IPS-18c (cell line): ENCODE measurements around the gene EFTUD2.

Experiments
- H3K4me3 ChIP-seq: 2 replicates; pipeline ENCODE4 v1.7.0; 2013; ENCODE audit warnings: low read depth, mild to moderate bottlenecking, low read length, moderate library complexity; ENCODE audit not compliant: insufficient read depth
- H3K9me3 ChIP-seq: one replicate; pipeline ENCODE4 v1.6.1; 2013; ENCODE audit warnings: mild to moderate bottlenecking, low read length, moderate library complexity; ENCODE audit not compliant: control insufficient read depth, insufficient read depth

EFTUD2 gene

DNA sequence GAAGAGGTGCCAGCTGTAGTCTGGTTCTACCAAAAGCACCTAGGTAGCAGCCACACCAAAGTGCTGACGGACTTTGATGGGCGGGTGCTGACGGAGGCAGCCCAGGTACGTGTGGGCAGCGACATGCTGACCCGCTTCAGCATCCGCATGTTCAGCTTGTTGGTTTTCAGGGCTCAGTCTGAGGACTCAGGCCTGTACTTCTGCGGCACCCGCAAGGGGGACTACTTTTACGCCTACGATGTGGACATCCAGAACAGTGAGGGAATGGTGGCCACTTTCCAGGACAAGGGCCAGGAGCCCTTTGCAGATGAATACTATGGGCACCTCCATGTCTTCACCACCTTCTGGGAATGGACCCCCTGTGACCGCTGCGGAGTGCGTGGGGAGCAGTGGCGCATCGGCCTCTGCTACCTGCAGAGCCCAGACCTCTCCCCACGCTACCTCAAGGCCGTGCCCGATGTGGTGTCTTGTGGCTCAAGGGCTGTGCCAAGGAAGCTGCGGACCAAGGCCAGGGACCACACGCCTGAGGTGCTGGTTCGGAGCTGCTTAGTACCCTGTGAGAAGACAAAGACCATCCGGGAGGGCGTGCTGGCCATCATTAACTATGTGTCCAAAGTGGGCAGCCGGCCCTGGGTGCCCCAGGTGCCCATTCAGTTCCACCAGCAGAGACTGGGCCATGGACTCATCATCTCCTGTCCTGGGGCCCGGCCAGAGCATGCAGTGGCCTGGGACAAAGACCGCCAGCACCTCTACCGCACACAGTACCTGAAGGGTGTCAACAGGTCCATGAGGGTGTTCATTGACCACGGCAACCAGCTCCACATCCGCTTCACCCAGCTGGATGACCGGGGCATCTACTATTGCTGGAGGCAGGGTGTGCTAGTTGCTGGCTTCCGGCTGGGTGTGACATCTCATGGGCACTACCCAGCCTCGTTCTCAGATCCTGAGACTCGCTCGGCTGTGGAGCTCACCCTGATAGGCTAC lies 5.0 kb upstream of the EFTUD2 start:
- Histone ChIP-seq H3K4me3 (no peak overlapping the region), H3K9me3 (no peaks in the 10 kb centered on the region)

DNA sequence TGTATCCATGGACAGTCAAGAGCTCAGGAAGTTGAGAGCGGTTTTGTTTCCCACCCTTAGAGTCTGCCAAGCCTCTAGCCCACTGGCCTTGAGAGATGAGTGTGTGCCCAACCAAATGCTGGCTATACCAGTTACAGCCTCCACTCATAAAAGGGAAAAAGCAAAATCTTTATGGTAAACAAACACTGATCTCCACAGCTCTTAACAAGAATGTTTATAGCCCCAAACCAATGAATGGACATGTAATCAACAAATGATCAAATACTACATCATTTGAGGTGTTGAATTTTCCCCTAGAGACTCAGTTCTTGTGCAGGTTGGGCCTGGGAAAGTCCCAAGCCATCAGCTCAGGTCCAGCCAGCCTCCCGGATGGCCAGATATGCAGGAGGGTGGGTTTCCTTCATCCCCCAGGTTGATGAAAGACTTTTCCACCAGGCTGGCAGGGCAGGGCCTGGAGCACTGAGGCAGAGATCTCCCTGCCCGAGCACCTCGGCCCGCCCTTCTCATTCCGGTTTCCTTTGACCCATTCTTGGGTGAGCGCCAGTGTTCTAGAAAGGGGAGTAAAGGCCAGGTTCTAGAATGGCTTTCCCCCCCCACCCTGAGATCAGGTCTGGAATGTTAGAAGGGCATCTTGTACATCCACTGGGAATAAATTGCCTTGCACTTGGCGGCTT lies 3.9 kb upstream of the EFTUD2 start:
- Histone ChIP-seq H3K9me3 (no peaks in the 10 kb centered on the region), H3K4me3 (no peak overlapping the region)

DNA sequence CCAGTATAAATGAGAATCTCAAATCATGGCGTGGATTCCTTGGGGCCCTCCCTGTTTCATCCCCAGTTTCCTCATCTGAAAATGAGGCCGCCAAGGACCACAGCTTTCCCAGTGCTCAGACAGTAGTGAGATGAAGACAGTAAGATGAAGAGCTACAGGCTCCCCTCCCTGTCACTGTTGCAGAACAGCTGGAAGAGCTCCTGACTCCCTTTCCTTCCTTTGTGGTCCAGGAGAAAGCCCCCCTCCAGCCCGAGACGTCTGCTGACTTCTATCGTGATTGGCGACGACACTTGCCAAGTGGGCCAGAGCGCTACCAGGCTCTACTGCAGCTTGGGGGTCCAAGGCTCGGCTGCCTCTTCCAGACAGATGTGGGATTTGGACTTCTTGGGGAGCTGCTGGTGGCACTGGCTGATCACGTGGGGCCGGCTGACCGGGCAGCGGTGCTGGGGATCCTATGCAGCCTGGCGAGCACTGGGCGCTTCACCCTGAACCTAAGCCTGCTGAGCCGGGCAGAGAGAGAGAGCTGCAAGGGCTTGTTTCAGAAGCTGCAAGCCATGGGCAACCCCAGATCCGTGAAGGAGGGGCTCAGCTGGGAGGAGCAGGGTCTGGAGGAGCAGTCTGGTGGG lies 3.0 kb upstream of the EFTUD2 start:
- Histone ChIP-seq H3K4me3 (no peak overlapping the region), H3K9me3 (no peaks in the 10 kb centered on the region)

DNA sequence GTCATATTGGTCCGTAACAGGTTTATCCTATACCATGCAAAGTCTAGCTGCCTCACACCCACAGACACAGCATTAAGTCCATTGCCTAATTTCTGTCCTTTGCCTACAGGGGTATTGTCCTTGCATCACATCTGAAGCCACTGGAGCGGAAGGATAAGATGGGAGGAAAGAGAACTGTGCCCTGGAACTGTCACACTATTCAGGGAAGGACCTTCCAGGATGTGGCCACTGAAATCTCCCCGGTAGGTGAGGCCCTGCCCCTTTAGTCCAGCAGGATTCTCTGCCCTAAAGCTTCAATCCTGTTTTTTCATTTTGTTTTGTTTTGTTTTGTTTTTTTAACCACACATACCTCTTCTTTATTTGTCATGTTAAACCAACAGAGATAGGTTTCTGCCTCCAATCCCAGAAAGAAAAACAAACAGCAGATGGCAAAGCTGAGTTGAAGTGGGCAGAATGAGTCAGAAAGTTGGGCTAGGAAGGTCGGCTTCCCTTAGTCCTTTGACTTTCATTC lies 2.2 kb upstream of the EFTUD2 start:
- no peaks in the 10 kb centered on the region for H3K9me3 ChIP-seq
- no peak overlapping the region for H3K4me3 ChIP-seq

DNA sequence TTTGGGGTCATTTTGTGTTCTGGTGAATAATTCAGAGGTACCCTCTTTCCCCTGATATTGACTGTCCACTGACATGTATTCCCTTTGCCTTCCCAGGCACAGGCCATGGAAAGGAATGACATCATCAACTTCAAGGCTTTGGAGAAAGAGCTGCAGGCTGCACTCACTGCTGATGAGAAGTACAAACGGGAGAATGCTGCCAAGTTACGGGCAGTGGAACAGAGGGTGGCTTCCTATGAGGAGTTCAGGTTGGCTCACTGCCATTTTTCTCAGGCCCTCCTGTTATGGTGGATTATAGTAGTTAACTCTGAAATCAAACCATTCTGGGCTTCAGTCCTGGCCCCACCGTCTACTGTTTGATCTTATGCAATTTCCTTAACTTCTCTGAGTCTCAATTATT lies 1.6 kb upstream of the EFTUD2 start:
- Histone ChIP-seq H3K9me3 (no peaks in the 10 kb centered on the region), H3K4me3 (no peak overlapping the region)

DNA sequence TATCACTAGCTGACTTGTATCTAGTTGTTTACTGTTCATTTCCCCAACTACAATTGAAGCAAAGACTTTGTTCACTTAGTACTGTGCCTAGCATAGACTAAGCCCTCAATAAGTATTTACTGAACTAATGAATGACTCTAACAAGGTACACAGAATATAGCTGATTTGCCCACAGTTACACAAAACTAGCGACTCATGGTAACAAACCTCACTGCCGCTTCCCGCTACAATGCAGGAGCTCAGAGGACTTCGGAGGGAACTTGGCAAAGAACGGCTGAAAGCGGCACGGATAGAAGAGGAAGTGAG lies 524 bp downstream of the EFTUD2 start:
- Histone ChIP-seq H3K9me3 (no peaks in the 10 kb centered on the region), H3K4me3 (peak overlapping the region; percentile 87)

DNA sequence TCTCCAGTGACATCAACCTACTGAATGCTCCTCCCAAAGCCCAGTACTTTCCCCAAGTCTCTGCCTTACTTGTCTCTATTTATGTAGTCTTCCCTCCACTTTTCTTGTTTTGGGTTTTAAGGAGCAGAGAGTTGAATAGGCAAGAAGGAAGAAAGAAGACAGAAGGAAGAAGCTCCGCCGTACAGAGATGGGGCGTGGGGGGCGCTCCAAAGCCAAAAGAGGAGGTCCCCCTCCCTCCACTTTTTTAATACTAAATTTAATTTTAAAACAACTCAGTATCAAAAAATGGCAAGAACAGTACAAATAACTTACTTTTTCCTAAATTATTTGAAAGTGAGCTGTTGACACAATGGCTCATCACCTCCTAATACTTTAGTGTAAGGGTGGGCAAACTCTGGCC lies 4.6 kb downstream of the EFTUD2 start:
- no peaks in the 10 kb centered on the region for H3K9me3 ChIP-seq
- H3K4me3 ChIP-seq, result no peak overlapping the region

DNA sequence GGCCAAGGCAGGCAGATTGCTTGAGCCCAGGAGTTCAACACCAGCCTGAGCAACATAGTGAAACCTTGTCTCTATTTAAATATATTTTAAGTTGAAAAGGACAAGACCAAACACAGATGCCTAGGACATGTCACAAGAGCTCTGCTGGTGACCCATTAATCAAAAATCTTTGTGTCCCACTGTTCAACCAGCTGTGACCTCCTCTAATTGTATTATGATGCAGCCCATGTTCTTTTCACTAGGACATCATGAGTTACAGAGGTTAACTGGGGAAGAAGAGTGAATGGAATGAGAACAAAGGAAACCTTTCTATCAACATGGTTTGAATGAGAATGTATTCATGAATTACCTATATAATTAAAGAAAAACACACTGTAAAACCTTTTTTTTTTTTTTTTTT lies 7.0 kb downstream of the EFTUD2 start:
- no peak overlapping the region for H3K4me3 ChIP-seq
- H3K9me3 ChIP-seq, result peaks cover 2% of the 10 kb centered on the region

DNA sequence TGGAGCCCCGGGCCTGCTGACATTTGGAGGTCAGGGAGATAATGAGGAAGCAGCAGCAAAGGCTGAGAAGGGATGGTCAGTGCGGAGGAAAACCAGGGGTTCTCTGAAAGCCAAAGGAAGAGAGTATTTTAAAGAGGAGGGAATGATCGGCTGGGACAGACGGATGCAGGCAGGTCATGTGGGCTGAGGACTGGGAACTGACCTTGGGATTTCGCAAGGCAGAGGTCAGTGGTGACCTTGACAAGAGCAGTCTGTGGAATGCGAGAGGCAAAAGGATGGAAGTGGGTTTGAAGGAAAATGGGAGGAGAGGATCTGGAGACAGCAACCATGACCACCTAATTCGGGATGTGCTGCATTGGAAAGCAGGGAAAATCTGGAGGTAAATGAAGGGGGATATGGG lies 10.2 kb downstream of the EFTUD2 start:
- peaks cover 4% of the 10 kb centered on the region for H3K9me3 ChIP-seq
- no peak overlapping the region for H3K4me3 ChIP-seq

DNA sequence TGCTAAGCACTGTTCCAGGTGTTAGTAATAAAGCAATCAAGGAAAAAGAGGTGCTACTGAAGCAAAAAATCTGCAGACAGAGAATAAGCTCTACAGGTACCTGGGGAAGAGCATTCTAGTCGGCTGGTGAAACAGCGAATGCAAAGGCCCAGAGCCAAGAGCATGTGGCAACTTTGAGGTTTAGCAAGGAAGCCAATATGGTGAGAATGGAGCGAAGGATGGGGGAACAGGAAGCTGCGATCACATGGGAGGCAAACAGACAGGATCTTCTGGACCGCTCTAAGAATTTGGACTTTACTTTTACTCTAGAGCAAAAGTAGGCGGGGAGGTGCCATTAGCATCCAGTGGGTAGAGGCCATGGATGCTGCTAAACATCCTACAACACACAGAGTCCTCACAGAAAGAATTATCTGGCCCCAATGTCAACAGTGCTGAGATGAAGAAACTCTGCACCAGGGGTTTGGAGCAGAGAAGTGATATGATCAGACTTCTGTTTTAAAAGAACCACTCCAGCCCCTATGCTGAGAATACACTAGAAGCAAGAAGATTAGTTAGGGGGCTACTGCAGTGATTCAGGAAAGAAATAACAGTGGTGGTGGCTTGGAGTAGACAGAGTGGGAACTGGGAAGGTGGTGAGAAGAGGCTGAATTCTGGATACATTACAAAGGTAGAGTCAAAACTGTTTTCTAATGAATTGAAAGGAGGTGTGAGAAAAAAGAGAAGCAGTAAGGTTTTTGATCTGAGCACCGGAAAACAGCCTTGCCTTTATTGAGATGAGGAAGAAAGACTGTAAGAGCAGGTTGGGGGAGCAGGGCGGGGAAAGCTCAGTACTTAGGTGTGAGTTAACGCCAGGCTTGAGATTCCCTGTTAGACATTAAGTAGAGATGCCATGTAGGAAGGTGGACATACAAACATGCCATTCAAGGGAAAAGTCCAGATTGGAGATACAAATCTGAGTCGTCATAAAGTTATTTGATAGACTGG lies 11.0 kb downstream of the EFTUD2 start:
- peaks cover 4% of the 10 kb centered on the region for H3K9me3 ChIP-seq
- no peak overlapping the region for H3K4me3 ChIP-seq

DNA sequence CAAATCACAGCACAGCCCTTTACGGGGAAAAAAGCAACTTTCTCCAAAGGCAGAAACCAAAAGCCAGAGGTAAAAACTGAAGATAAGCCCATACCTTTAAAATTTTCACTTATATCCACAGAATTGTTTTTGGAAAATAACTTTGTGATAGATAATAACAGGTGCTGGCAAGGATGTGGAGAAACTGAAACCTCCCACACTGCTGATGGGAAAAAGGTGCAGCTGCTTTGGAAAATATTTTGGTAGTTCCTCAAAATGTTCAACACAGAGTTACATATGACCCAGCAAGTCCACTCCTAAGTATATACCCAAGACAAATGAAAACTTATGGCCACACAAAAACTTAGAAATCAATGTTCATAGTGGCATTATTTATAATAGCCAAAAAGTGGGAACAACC lies 12.2 kb downstream of the EFTUD2 start:
- Histone ChIP-seq H3K9me3 (peaks cover 4% of the 10 kb centered on the region), H3K4me3 (no peak overlapping the region)

DNA sequence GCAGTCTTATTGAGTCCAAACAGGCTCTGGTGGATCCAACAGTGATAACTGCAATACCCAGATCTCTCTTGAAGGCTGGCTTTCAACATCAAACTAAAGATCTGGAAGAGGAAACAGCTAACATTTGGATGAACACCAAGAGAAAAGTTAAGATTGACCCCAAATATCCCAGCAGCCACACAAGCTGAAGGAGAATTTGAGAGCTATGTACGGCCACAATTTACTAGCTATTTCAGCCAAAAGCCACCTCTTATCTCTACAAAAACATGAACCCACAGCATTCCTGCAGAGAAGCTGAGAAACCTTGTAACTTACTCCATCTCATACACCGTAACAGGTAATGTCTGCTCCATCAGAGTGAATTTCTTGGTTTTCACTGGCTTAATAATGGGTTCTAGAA lies 14.3 kb downstream of the EFTUD2 start:
- Histone ChIP-seq H3K9me3 (peaks cover 4% of the 10 kb centered on the region), H3K4me3 (no peak overlapping the region)

DNA sequence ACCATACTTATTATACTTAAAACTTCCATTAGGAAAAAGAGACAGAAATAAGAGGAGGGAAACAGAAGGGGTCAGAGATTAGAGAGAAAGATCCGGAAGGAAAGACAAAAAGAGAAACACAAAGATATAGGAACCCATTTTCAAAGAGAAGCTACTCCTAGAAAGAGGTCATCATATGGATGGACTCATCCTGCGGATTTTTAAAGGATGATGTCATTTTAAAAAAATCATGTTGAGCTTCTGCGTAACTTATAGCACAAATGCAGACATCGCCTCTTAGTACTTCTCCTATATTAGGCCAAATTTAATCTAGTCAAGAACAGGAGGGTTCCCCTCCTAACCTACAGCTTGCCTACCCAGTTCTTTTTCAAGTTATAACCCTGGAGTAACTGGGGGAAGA lies 18.1 kb downstream of the EFTUD2 start:
- Histone ChIP-seq H3K9me3 (peaks cover 2% of the 10 kb centered on the region), H3K4me3 (no peak overlapping the region)

DNA sequence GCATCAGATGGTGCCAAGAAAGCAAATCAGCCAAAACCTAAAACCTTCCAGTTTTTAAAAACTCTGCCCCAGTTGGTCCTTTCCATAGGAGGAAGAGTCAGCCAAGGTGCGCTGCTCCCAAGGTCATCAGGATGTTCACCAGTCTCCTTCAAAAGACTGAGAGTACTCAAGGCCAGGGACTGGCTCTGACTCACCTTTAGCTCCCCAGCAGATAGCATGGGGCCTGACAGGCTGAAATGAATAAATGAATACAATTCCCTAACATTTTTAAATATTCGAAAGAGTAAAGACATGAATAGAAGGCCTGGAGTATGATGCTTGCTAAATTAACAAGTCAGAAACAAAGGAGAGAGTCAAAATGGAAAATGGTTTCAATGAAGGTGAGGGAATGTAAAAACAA lies 19.2 kb downstream of the EFTUD2 start:
- Histone ChIP-seq H3K9me3 (no peaks in the 10 kb centered on the region), H3K4me3 (no peak overlapping the region)

DNA sequence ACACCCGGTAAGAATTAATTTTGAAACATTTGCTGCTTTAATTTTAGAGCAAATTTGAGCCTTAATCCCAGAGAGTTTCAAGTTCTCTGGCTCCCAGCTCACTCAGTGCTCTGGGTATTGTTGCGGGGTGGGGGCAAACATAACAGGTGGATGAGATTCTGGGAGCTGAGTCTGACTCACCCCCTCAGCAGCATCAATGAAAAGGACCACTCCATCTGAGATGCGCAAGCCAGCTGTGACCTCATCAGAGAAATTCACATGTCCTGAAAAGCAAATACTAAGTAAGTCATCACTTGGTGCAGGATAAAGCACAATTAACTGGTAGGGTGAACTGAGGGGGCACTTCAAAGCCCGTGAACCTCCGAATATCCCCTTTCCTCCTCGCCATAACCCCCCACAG lies 19.9 kb downstream of the EFTUD2 start:
- Histone ChIP-seq H3K9me3 (no peaks in the 10 kb centered on the region), H3K4me3 (no peak overlapping the region)

DNA sequence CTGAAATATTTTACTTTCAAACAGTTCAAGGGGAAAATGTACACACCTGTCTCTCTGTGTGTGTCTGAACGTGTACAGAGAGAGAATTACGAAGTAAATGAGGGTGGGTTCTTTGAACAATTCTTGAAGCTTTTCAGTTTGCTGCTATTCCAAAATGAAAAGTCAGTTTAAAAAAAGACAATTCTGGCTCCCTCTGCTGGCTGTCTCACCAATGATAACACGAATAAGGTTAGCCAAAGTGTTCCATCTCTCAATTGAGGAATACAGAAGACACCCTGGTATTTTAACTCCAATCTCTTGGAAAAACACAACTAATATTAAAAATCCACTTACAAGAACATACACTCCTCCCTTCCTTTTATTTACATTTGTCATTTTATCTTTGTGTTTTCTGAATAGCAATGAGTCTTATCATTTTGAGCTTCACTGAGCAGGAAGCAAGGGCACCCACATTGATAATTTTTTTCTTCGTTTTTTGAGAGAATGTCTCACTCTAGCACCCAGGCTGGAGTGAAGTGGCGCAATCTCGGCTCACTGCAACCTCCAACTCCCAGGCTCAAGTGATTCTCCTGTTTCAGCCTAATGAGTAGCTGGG lies 20.5 kb downstream of the EFTUD2 start:
- Histone ChIP-seq H3K4me3 (no peak overlapping the region), H3K9me3 (no peaks in the 10 kb centered on the region)

DNA sequence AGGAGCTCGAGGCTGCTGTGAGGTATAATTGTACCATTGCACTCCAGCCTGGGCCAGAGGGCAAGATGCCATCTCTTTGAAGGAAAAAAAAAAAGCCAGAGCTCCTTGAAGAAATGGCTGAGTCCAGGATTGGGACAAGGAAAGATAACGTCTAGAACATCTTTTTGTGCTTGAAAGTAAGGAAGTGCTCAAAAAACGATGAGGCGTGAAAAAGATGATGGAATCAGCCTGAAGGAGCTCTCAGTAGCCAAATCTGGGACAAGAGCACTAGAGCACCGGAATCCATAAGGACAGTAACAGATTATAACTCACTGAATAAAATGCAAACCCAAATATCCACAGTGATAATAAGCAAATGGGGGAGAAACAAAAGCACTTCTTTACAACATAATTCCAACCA lies 22.1 kb downstream of the EFTUD2 start:
- Histone ChIP-seq H3K4me3 (no peak overlapping the region), H3K9me3 (no peaks in the 10 kb centered on the region)
